ENCODE measurements around the gene CPNE8. TPM values are rescaled to one million over a fixed set of nuclear protein-coding genes. Genes with fewer than 3 reads are reported as not detected.

Gene CPNE8
- total RNA-seq, 1 experiment from 2014 or later = 23.6 TPM

DNA sequence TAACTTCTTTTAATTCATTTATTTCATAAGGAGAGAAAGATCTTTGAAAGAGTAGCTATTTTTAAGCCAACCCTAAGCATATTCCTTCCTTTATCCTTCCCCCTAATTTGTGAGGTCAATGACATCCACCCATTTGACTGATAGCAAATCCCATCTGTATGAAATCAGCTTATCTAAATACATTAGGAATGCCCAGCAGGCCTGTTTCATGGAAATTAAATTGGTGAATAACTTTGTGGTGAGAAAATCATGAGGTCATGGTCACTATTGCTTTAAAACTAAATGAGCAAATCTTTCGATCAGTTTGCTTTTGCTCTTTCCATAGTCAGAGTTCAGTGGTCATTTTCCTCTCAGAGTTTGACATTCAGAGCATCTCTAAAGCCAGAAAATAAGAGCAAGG, 256.6 kb downstream of the CPNE8 start:
- BruUV-seq (replicated peaks) = no TSS peak
- no peaks in the 10 kb centered on the region for H3K36me3 ChIP-seq (ENCODE audit: control insufficient read depth, insufficient read depth, low read length)
- intact Hi-C loops (cut with micrococcal nuclease; ENCODE audit: unreplicated experiment) = no loop called here
- H3K4me1 ChIP-seq (ENCODE audit: control insufficient read depth, insufficient read depth, low read length) = no peaks in the 10 kb centered on the region
- in situ Hi-C loops (cut with HindIII; ENCODE audit: low pct_unique_long_range_greater_than_20kb, low sequenced_read_pairs) = no loop called here
- H3K27me3 ChIP-seq (ENCODE audit: control insufficient read depth, insufficient read depth, low read length) = no peaks in the 10 kb centered on the region
- no peak for DNase-seq (ENCODE audit: low read depth, low spot score)
- H3K27ac ChIP-seq (ENCODE audit: low read length) = no peak overlapping the region
- ChIA-PET CTCF (no interaction called here), POLR2A (no interaction called here)
- TF ChIP-seq, protein P1, sequence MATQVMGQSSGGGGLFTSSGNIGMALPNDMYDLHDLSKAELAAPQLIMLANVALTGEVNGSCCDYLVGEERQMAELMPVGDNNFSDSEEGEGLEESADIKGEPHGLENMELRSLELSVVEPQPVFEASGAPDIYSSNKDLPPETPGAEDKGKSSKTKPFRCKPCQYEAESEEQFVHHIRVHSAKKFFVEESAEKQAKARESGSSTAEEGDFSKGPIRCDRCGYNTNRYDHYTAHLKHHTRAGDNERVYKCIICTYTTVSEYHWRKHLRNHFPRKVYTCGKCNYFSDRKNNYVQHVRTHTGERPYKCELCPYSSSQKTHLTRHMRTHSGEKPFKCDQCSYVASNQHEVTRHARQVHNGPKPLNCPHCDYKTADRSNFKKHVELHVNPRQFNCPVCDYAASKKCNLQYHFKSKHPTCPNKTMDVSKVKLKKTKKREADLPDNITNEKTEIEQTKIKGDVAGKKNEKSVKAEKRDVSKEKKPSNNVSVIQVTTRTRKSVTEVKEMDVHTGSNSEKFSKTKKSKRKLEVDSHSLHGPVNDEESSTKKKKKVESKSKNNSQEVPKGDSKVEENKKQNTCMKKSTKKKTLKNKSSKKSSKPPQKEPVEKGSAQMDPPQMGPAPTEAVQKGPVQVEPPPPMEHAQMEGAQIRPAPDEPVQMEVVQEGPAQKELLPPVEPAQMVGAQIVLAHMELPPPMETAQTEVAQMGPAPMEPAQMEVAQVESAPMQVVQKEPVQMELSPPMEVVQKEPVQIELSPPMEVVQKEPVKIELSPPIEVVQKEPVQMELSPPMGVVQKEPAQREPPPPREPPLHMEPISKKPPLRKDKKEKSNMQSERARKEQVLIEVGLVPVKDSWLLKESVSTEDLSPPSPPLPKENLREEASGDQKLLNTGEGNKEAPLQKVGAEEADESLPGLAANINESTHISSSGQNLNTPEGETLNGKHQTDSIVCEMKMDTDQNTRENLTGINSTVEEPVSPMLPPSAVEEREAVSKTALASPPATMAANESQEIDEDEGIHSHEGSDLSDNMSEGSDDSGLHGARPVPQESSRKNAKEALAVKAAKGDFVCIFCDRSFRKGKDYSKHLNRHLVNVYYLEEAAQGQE (IDR thresholded peaks at IDR 0.05; ENCODE audit: insufficient read depth in 1 of 2, low read depth in 2 of 2, low read length in 1 of 2) = no peak
- TF ChIP-seq POLR2AphosphoS5 (IDR thresholded peaks at IDR 0.05; ENCODE audit: low read depth, low read length) (no peak), TCF7L2 (IDR thresholded peaks at IDR 0.05; ENCODE audit: low read depth, low read length) (no peak), SIN3A (IDR thresholded peaks at IDR 0.05; ENCODE audit: borderline replicate concordance, insufficient read depth, low read depth, low read length) (no peak)
- TF ChIP-seq, protein P2, sequence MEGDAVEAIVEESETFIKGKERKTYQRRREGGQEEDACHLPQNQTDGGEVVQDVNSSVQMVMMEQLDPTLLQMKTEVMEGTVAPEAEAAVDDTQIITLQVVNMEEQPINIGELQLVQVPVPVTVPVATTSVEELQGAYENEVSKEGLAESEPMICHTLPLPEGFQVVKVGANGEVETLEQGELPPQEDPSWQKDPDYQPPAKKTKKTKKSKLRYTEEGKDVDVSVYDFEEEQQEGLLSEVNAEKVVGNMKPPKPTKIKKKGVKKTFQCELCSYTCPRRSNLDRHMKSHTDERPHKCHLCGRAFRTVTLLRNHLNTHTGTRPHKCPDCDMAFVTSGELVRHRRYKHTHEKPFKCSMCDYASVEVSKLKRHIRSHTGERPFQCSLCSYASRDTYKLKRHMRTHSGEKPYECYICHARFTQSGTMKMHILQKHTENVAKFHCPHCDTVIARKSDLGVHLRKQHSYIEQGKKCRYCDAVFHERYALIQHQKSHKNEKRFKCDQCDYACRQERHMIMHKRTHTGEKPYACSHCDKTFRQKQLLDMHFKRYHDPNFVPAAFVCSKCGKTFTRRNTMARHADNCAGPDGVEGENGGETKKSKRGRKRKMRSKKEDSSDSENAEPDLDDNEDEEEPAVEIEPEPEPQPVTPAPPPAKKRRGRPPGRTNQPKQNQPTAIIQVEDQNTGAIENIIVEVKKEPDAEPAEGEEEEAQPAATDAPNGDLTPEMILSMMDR (IDR thresholded peaks at IDR 0.05) = no peak
- H3K4me3 ChIP-seq (ENCODE audit: low read depth in 2 of 2, low read length in 2 of 2) = no peak overlapping the region
- no peak for ATAC-seq
- H3K9me3 ChIP-seq (ENCODE audit: control insufficient read depth, insufficient read depth, low read depth, low read length) = no peaks in the 10 kb centered on the region

DNA sequence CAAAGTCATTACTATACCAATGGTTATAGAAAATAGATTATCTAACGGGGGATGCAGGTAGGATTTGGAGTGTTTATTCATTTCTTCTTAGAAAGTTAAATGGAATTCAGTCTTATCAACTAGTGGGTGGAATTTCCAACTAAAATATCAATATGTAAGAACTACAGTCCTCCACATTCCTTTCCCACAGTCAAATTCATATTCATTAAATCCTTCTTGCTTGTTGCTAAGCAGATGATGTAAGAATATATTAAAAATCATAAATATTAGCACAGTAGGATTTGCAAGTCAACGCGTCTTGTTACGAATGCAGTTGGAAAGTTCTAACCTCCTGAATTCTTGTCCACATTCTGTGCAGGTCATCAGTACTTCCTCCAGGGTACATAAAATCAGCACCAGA, 259.2 kb downstream of the CPNE8 start:
- Histone ChIP-seq H3K27me3 (ENCODE audit: control insufficient read depth, insufficient read depth, low read length) (no peaks in the 10 kb centered on the region), H3K4me1 (ENCODE audit: control insufficient read depth, insufficient read depth, low read length) (no peaks in the 10 kb centered on the region), H3K4me3 (ENCODE audit: low read depth in 2 of 2, low read length in 2 of 2) (no peak overlapping the region), H3K27ac (ENCODE audit: low read length) (no peak overlapping the region), H3K9me3 (ENCODE audit: control insufficient read depth, insufficient read depth, low read depth, low read length) (no peaks in the 10 kb centered on the region), H3K36me3 (ENCODE audit: control insufficient read depth, insufficient read depth, low read length) (no peaks in the 10 kb centered on the region)
- ATAC-seq (no peak), DNase-seq (ENCODE audit: low read depth, low spot score) (no peak)
- TF ChIP-seq, protein P2 (IDR thresholded peaks at IDR 0.05) = no peak
- no peak for TF ChIP-seq POLR2AphosphoS5 (IDR thresholded peaks at IDR 0.05; ENCODE audit: low read depth, low read length)
- TF ChIP-seq SIN3A (IDR thresholded peaks at IDR 0.05; ENCODE audit: borderline replicate concordance, insufficient read depth, low read depth, low read length) = no peak
- TF ChIP-seq TCF7L2 (IDR thresholded peaks at IDR 0.05; ENCODE audit: low read depth, low read length) = no peak
- TF ChIP-seq, protein P1 (IDR thresholded peaks at IDR 0.05; ENCODE audit: insufficient read depth in 1 of 2, low read depth in 2 of 2, low read length in 1 of 2) = no peak
- no TSS peak for BruUV-seq (replicated peaks)
- in situ Hi-C loops (cut with HindIII; ENCODE audit: low pct_unique_long_range_greater_than_20kb, low sequenced_read_pairs) (no loop called here), intact Hi-C loops (cut with micrococcal nuclease; ENCODE audit: unreplicated experiment) (no loop called here)
- CTCF ChIA-PET = no interaction called here
- POLR2A ChIA-PET = interaction anchor here (0.6 kb wide), 1 partner anchor 10 kb away, joined by 10 read pairs; no protein-coding TSS in a partner anchor

Measured in Panc1 (cell line).